Non-pigmented ciliary epithelial cell (primary cell): ENCODE results near the gene ABHD17A.
A peak's percentile ranks its signal among the peaks of the same experiment; 100 is the strongest.

Experiments used
- DNase-seq: peaks from one replicate; pipeline ENCODE4 v3.0.0-alpha.2; 2010; ENCODE audit warnings: low read depth

ABHD17A gene

GRCh38 chr19:1864480-1865171 lies 20.7 kb downstream of the ABHD17A start:
- DNase-seq = no peak

- peak; percentile 51 for DNase-seq
Observed at GRCh38 chr19:1863638-1864479, 21.4 kb downstream of the ABHD17A start.

- DNase-seq = no peak
Observed at GRCh38 chr19:1863328-1863637, 22.0 kb downstream of the ABHD17A start, which contains the start of gene KLF16. TSS of gene KLF16 (minus strand) at chr19:1863579. CDS start at chr19:1863497, 82 bp downstream.

- no peak for DNase-seq
Observed at GRCh38 chr19:1862424-1863327, 22.6 kb downstream of the ABHD17A start.

GRCh38 chr19:1862068-1862423 lies 23.2 kb downstream of the ABHD17A start:
- DNase-seq = no peak

GRCh38 chr19:1861599-1862031 lies 23.7 kb downstream of the ABHD17A start:
- DNase-seq = no peak

- no peak for DNase-seq
Observed at GRCh38 chr19:1860821-1861598, 24.3 kb downstream of the ABHD17A start.

GRCh38 chr19:1860042-1860775 lies 25.1 kb downstream of the ABHD17A start:
- DNase-seq = peak; percentile 22

GRCh38 chr19:1859331-1859781 lies 25.9 kb downstream of the ABHD17A start:
- DNase-seq = no peak

GRCh38 chr19:1858412-1859081 lies 26.7 kb downstream of the ABHD17A start:
- no peak for DNase-seq

GRCh38 chr19:1857648-1858326 lies 27.5 kb downstream of the ABHD17A start:
- no peak for DNase-seq

- DNase-seq = peak; percentile 20
Observed at GRCh38 chr19:1856698-1857603, 28.3 kb downstream of the ABHD17A start.

- DNase-seq = no peak
Observed at GRCh38 chr19:1856345-1856697, 29.0 kb downstream of the ABHD17A start.

- DNase-seq = no peak
Observed at GRCh38 chr19:1855828-1856255, 29.5 kb downstream of the ABHD17A start.

- no peak for DNase-seq
Observed at GRCh38 chr19:1855040-1855827, 30.1 kb downstream of the ABHD17A start.

GRCh38 chr19:1854542-1855039 lies 30.7 kb downstream of the ABHD17A start:
- DNase-seq = no peak

- no peak for DNase-seq
Observed at GRCh38 chr19:1854039-1854541, 31.2 kb downstream of the ABHD17A start.
